Parathyroid adenoma (tissue), 2 donors: ENCODE results near the gene PLA2G2D.

Experiments
- H2AFZ ChIP-seq: fragments of 300-600 bp; sonication (generic); one replicate; pipeline ENCODE4 v1.7.0; 2017; ENCODE audit warnings: antibody characterized with exemption, mild to moderate bottlenecking
- H3K27ac ChIP-seq: fragments of 300-600 bp; sonication (generic); one replicate; pipeline ENCODE4 v1.7.0; 2017
- H3K27me3 ChIP-seq: fragments of 300-600 bp; sonication (generic); one replicate; pipeline ENCODE4 v1.7.0; 2017; ENCODE audit warnings: low read length; ENCODE audit not compliant: control insufficient read depth, insufficient read depth
- H3K36me3 ChIP-seq: fragments of 300-600 bp; sonication (generic); one replicate; pipeline ENCODE4 v1.7.0; 2017; ENCODE audit warnings: low read length; ENCODE audit not compliant: control insufficient read depth, insufficient read depth
- H3K4me1 ChIP-seq: fragments of 300-600 bp; sonication (generic); one replicate; pipeline ENCODE4 v1.7.0; 2017; ENCODE audit warnings: control low read depth
- H3K4me2 ChIP-seq: fragments of 300-600 bp; sonication (generic); one replicate; pipeline ENCODE4 v1.7.0; 2017; ENCODE audit warnings: low read length
- H3K4me3 ChIP-seq: fragments of 300-600 bp; sonication (generic); one replicate; pipeline ENCODE4 v1.7.0; 2017; ENCODE audit warnings: low read depth, low read length
- H3K79me2 ChIP-seq: fragments of 300-600 bp; sonication (generic); one replicate; pipeline ENCODE4 v1.7.0; 2017; ENCODE audit warnings: control low read depth
- H3K9ac ChIP-seq: fragments of 300-600 bp; sonication (generic); one replicate; pipeline ENCODE4 v1.7.0; 2017; ENCODE audit warnings: mild to moderate bottlenecking
- H3K9me3 ChIP-seq: fragments of 300-600 bp; sonication (generic); one replicate; pipeline ENCODE4 v1.7.0; 2017; ENCODE audit warnings: low read length; ENCODE audit not compliant: control insufficient read depth
- TF ChIP-seq, protein P1 (sequence below): fragments of 300-600 bp; sonication (generic); IDR thresholded peaks from one replicate; pipeline ENCODE4 v1.7.0; 2017; ENCODE audit warnings: antibody characterized with exemption, mild to moderate bottlenecking
- donor health status: primary hyperparathyroidism.

Gene PLA2G2D

DNA sequence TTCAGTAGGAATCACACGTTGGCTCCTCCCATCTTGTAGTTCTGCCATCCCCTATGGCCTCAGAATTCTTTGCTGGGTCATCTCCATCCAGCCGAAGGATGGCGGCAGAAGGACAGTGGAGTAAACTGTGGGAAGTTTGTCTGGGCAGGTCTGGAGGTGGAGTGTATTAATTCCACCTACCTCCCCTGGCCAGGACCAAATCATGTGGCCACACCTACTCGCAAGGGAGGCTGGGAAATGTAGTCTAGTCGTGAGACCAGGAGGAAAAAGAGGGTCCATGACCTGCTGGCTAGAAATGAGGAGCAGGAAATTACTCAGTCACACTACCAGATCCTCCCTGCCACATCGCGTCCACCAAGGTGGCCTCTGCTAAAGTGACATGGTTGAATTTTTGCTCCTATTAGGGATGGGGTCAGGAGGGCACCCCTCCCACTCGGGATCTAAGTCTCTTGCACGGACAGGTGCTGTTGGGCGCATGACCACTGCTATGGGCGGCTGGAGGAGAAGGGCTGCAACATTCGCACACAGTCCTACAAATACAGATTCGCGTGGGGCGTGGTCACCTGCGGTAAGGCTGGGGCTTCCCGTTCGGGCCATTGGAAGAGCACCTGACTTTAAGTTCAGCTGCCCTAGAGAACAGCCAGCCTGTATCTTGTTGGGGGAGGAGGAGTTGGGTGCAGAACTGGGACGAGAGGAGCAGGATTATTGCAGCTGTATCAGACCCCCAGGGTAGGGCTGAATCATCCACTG lies 29.8 kb downstream of the PLA2G2D start:
- Histone ChIP-seq H3K4me1 (no peaks in the 10 kb centered on the region), H3K79me2 (no peaks in the 10 kb centered on the region), H3K4me2 (no peak overlapping the region), H3K36me3 (no peaks in the 10 kb centered on the region), H3K4me3 (no peak overlapping the region), H3K27me3 (no peaks in the 10 kb centered on the region), H3K9ac (no peak overlapping the region), H3K9me3 (no peaks in the 10 kb centered on the region), H2AFZ (no peak overlapping the region), H3K27ac (no peak overlapping the region)
- TF ChIP-seq, protein P1, sequence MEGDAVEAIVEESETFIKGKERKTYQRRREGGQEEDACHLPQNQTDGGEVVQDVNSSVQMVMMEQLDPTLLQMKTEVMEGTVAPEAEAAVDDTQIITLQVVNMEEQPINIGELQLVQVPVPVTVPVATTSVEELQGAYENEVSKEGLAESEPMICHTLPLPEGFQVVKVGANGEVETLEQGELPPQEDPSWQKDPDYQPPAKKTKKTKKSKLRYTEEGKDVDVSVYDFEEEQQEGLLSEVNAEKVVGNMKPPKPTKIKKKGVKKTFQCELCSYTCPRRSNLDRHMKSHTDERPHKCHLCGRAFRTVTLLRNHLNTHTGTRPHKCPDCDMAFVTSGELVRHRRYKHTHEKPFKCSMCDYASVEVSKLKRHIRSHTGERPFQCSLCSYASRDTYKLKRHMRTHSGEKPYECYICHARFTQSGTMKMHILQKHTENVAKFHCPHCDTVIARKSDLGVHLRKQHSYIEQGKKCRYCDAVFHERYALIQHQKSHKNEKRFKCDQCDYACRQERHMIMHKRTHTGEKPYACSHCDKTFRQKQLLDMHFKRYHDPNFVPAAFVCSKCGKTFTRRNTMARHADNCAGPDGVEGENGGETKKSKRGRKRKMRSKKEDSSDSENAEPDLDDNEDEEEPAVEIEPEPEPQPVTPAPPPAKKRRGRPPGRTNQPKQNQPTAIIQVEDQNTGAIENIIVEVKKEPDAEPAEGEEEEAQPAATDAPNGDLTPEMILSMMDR = no peak

DNA sequence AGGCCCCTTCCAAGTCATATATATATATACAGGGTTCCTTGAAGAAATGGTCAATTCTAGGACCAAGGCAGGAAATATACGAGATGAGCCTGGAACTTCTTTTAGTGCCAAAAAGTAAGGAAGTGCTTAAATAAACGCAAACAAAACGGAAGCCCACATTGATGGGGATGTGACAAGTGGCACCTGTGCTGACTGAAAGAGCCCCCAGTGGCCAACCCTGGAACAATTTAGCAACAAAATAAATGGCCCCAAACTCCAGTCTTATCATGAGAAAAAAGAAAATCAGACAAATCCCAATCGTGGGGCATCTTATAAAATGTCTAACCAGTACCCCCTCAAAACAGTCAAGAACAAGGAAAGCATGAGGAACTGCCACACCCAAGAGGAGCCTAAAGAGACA lies 31.7 kb downstream of the PLA2G2D start:
- no peak overlapping the region for H3K9ac ChIP-seq
- H2AFZ ChIP-seq = no peak overlapping the region

DNA sequence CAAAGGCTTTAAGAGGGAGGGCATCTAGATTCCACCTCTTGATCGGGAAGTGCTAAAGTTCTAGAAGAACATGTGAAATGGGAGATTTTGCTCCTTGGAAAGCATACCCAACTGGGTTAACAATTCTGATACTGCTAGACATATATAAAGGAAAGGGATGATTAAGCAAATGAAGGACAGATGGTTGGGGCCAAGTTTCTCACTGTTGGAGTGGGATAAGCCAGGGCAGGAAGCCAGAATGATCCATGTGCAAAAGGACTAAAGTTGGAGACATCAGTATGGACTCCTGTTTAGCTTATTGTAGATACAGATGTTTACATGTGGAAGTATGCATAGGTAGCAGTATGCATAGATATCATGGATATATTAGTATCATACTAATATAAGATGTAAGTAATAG lies 32.5 kb downstream of the PLA2G2D start:
- Histone ChIP-seq H3K4me3 (no peak overlapping the region), H3K9me3 (no peaks in the 10 kb centered on the region), H3K79me2 (no peaks in the 10 kb centered on the region), H3K4me2 (no peak overlapping the region), H3K9ac (no peak overlapping the region), H3K36me3 (no peaks in the 10 kb centered on the region), H3K4me1 (no peaks in the 10 kb centered on the region), H3K27ac (no peak overlapping the region), H2AFZ (no peak overlapping the region), H3K27me3 (no peaks in the 10 kb centered on the region)
- TF ChIP-seq, protein P1 = no peak

More for the DNA sequence above, 31.7 kb downstream of the PLA2G2D start:
- H3K36me3 ChIP-seq = no peaks in the 10 kb centered on the region
- H3K9me3 ChIP-seq = no peaks in the 10 kb centered on the region
- TF ChIP-seq, protein P1 = no peak
- no peaks in the 10 kb centered on the region for H3K27me3 ChIP-seq
- H3K4me1 ChIP-seq = no peaks in the 10 kb centered on the region
- H3K27ac ChIP-seq = no peak overlapping the region
- no peak overlapping the region for H3K4me3 ChIP-seq
- H3K79me2 ChIP-seq = no peaks in the 10 kb centered on the region
- H3K4me2 ChIP-seq = no peak overlapping the region

DNA sequence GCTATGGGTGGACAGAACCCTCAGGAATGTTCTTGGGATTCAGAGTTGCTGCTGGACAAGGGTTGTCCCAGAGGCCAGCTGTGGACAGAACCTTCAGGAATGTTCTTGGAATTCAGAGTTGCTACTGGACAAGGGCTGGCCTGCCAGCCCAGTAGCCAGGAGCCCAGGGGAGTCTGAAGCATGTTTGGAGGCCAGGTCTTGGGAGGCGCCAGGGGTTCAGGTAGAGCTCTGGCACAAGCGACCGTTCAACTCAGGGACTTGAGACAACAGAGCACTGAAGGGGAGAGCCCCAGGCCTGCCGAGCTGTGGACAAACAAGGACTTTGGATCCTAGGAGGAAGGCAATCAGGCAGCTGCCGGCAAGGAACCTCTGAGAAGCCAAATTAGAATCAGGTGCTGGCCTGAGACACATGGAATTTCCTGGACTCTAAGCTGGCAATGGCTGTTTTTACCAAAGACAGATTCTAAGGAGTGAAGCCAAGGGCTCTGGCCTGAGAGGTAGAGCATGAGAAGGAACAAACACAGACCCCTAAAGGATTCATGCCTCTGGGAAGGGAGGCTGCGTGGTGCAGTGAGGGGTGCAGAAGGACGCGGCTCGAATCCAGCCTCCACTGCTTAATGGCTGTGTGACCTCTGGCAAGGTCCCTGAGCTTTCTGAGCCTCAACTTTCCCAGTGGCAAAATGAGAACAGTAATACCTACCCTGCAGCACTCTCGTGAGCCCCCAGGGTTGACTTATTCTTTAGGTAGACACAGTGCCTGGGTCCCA lies 36.0 kb downstream of the PLA2G2D start:
- Histone ChIP-seq H3K4me2 (no peak overlapping the region), H3K27ac (no peak overlapping the region), H3K27me3 (no peaks in the 10 kb centered on the region), H3K4me1 (no peaks in the 10 kb centered on the region), H3K9me3 (no peaks in the 10 kb centered on the region), H3K36me3 (no peaks in the 10 kb centered on the region), H2AFZ (no peak overlapping the region), H3K4me3 (no peak overlapping the region), H3K9ac (no peak overlapping the region), H3K79me2 (no peaks in the 10 kb centered on the region)
- TF ChIP-seq, protein P1 = no peak
